ENCODE data around the gene MRPS34. TPM values are rescaled to one million over a fixed set of nuclear protein-coding genes. Genes with fewer than 3 reads are reported as not detected.
"Not testable (repeated sequence)": the region's sequence is repeated elsewhere in the genome, so short reads cannot be mapped to it uniquely, and the experiment has no call there.

Gene MRPS34
- total RNA-seq, 1 donor: 52.7 TPM

DNA sequence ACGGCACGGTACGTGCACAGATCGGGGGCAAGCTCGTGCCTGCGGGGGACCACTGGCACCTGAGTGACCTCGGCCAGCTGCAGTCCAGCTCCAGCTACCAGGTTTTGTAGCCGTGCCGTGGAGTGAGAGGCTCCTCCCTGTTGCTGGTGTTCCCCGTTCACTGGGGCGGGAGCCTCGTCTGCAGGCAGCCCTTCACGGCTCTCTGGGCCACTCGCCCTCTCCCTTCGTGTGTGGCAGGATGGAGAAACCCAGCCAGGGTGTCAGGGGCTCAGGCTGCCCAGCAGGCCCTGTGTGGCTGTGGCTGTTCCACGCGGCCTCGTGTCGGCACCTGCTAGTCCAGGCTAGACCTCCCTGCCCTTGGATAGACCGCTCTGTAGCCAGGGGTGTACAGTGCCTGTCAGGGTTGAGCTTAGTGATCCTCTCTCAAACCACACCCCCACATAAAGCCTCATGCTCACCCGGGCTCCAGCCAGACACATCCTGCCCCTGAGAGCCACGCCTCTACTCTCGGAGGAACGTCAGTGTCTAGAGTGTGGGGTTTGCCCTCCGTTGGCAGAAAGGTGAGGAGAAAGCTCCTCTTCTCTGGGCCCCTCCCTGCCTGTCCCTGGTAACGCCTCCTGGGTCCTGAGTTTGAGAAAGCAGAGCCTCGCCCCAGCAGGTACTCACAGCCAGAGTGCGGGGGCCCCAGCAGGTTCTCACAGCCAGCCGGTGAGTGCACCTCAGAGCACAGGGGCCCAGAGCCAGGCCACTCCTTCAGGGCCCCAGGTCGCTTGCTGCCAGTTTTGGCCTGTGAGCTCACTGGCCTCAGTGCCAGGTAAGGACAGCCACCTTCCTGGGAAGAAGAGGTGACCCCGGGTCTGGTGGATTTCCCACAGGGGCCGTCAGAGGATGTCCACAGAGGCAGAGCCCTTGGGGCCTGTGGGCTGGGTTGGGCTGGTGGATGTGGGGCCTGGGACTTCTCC lies 29.3 kb downstream of the MRPS34 start:
- TF ChIP-seq, protein P1, sequence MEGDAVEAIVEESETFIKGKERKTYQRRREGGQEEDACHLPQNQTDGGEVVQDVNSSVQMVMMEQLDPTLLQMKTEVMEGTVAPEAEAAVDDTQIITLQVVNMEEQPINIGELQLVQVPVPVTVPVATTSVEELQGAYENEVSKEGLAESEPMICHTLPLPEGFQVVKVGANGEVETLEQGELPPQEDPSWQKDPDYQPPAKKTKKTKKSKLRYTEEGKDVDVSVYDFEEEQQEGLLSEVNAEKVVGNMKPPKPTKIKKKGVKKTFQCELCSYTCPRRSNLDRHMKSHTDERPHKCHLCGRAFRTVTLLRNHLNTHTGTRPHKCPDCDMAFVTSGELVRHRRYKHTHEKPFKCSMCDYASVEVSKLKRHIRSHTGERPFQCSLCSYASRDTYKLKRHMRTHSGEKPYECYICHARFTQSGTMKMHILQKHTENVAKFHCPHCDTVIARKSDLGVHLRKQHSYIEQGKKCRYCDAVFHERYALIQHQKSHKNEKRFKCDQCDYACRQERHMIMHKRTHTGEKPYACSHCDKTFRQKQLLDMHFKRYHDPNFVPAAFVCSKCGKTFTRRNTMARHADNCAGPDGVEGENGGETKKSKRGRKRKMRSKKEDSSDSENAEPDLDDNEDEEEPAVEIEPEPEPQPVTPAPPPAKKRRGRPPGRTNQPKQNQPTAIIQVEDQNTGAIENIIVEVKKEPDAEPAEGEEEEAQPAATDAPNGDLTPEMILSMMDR (IDR thresholded peaks at IDR 0.05; ENCODE audit: insufficient read depth, low read depth, low read length): no peak
- no peak for DNase-seq (ENCODE audit: low read depth)
- H3K4me3 ChIP-seq (ENCODE audit: low read depth, low read length): no peak overlapping the region

DNA sequence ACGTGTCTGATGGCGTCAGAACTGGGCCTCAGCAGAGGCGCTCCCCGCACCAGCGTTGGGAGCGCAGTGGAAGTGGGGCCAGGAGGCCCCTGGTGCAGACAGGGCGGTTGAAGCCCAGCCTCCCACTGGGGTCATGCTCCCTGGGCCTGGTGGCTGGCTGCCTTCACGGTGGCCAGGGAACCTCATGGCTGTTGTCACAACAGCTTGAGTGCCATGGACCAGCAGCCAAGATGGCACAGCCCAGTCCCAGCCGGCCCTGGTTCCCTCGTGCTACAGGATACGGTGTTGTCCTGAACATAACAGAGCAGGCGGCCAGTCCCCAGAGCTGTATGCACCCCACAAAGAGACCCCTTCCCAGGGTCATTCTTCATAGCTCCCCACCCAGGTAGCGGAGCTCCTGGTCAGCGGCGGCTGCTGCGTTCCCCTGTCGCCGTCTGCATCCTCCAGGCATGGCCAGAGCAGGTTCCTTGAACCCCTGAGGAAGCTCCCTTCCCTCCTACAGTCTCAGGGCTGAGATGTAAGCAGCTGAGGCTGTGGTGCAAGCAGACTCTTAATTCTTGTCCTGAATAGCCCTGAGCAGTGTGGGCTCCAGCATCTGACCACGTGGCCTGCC lies 31.3 kb downstream of the MRPS34 start:
- no peak overlapping the region for H3K4me3 ChIP-seq (ENCODE audit: low read depth, low read length)
- TF ChIP-seq, protein P1 (IDR thresholded peaks at IDR 0.05; ENCODE audit: insufficient read depth, low read depth, low read length): no peak
- DNase-seq (ENCODE audit: low read depth): no peak

DNA sequence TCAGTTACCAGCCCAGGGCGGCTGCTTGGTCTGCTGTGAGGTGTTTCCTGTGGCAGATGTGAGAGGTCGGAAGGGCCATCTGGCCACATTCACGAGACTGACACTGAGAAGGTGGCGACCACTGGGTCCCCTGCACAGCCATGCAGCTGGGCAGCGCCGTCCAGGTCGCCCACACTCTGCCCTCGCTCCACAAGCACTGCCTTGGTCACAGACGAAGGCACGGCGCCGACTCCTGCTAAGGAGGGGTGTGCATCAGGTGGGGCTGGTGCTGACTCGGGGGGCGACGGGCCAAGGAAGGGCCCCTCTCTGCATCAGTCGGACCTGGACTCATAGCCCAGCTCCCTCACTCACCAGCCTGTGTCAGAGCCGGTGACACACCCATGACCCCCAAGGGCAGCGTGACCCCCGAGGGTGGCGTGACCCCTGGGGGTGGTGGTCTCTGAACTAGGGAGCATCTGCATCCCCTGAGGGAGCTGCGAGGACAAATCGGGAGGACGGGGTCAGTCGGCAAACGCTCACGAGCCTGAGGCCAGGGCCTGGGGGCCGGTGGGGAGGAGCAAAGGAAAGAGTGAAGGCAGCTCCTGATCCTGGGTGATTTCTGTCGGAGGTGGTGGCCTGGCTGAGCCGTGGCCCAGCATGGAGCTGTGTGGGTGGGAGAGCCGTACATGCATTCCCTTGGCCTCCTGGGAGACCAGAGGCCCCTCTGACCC lies 32.0 kb downstream of the MRPS34 start:
- DNase-seq (ENCODE audit: low read depth): no peak
- TF ChIP-seq, protein P1 (IDR thresholded peaks at IDR 0.05; ENCODE audit: insufficient read depth, low read depth, low read length): no peak
- H3K4me3 ChIP-seq (ENCODE audit: low read depth, low read length): no peak overlapping the region

DNA sequence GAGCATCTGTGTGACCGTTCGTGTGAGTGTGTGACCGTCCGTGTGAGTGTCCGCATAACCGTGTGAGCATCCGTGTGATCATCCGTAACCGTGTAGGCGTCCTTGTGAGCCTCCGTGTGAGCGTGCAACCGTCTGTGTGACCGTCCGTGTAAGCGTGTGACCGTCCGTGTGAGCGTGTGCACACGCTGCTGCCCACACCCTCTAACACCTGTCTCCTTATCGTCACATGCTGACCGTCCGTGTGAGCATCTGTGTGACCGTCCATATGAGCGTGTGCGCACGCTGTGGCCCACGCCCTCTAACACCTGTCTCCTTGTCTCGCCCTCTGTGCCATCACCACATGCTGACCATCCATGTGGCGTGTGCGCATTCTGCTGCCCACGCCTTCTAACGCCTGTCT lies 32.7 kb downstream of the MRPS34 start:
- H3K4me3 ChIP-seq (ENCODE audit: low read depth, low read length): no peak overlapping the region
- TF ChIP-seq, protein P1 (IDR thresholded peaks at IDR 0.05; ENCODE audit: insufficient read depth, low read depth, low read length): no peak
- no peak for DNase-seq (ENCODE audit: low read depth)

DNA sequence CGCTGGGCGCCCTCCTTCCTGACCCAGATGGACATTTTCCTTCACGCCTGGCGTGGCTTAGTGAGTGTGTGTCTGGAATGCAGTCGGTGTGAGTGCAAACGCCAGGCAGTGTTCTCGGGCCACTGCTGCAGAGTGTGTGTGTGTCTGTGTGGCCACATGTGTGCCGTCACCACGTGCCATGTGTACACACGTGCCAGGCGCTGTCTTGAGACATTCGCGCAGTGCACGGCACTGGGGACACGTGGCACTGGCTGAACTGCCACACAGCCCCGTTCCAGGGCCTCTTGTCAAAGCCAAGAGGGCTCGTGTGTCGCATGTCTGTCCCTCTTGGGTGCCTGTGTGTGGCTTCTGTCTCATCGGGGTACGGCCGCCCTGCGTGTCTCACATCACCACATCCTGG lies 38.1 kb downstream of the MRPS34 start:
- no peak for DNase-seq (ENCODE audit: low read depth)
- no peak overlapping the region for H3K4me3 ChIP-seq (ENCODE audit: low read depth, low read length)
- TF ChIP-seq, protein P1 (IDR thresholded peaks at IDR 0.05; ENCODE audit: insufficient read depth, low read depth, low read length): no peak

DNA sequence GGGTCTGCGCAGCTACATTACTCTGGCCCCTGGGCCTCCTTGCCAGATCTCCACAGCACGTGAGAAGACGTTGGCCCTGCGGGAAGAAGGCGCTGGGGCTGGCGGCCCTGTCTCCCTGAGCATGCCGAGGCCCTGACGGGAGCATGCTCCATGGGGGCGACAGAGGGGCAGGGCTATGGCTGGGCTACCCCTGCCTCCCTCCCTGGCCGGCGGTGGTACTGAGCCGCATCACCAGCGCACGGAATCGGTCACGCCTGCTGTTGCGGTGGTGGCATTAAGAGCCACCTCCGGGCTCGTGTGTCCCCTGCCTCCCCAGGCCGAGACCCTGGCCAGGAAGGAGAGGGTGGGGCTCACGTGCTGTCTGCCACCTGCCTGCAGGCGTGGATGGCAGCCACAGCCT lies 38.8 kb downstream of the MRPS34 start:
- no peak overlapping the region for H3K4me3 ChIP-seq (ENCODE audit: low read depth, low read length)
- DNase-seq (ENCODE audit: low read depth): no peak
- TF ChIP-seq, protein P1 (IDR thresholded peaks at IDR 0.05; ENCODE audit: insufficient read depth, low read depth, low read length): no peak

DNA sequence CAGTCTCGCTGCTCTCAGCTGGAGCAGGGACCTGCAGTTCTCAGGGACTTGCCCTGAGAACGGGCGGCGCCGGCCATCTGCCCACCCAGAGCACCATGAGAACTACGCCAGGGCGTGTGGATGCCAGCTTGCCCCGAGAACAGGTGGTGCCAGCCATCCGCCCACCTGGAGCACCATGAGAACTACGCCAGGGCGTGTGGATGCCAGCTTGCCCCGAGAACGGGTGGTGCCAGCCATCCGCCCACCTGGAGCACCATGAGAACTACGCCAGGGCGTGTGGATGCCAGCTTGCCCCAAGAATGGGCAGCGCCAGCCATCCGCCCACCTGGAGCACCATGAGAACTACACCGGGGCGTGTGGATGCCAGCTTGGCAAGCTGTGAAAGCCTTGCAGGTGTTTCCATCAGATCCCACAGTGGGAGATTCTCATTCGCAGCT lies 40.4 kb downstream of the MRPS34 start:
- DNase-seq (ENCODE audit: low read depth); H3K4me3 ChIP-seq (ENCODE audit: low read depth, low read length): not testable (repeated sequence)

All from fibroblast of villous mesenchyme (primary cell).